Breast epithelium (tissue), 4 donors: ENCODE data around the gene SPRED1. TPM values are rescaled to one million over a fixed set of nuclear protein-coding genes. Genes with fewer than 3 reads are reported as not detected.

ENCODE experiments used
- DNase-seq, 2 donors: peaks; one replicate each; pipeline ENCODE4 v3.0.0-alpha.2; 2019; ENCODE audit warnings: low spot score in 2 of 2
- H3K27ac ChIP-seq, 2 donors: fragments of 200-600 bp; sonication (generic) in 1 of 2; one replicate each; pipeline ENCODE4 v1.5.1; 2016 to 2019; ENCODE audit warnings: mild to moderate bottlenecking in 1 of 2
- H3K27me3 ChIP-seq, 2 donors: fragments of 200-600 bp; sonication (generic) in 1 of 2; one replicate each; pipeline versions ENCODE4 v1.5.1 to v1.6.0; 2017 to 2019; ENCODE audit warnings: control low read depth in 1 of 2, mild to moderate bottlenecking in 1 of 2
- H3K36me3 ChIP-seq: fragments of 200-600 bp; one replicate; pipeline ENCODE4 v1.5.1; 2019
- H3K4me1 ChIP-seq, 2 donors: fragments of 200-600 bp; sonication (generic); one replicate each; pipeline ENCODE4 v1.5.1; 2016 to 2019; ENCODE audit warnings: control low read depth in 1 of 2
- H3K4me3 ChIP-seq, 3 donors: fragments of 200-600 bp; sonication (generic); 1 replicate in 2 of 3; 2 replicates in 1 of 3; pipeline ENCODE4 v1.5.1; 2016 to 2019; ENCODE audit warnings: mild to moderate bottlenecking in 3 of 3, moderate library complexity in 2 of 3
- H3K9me3 ChIP-seq, 2 donors: fragments of 200-600 bp; sonication (generic) in 1 of 2; one replicate each; pipeline ENCODE4 v1.5.1; 2016 to 2019; ENCODE audit warnings: control low read depth in 1 of 2
- CTCF ChIP-seq, 3 donors: fragments of 450-650 bp; IDR thresholded peaks; one replicate each; pipeline ENCODE4 v1.5.1; 2016 to 2017; ENCODE audit warnings: antibody characterized with exemption in 3 of 3, mild to moderate bottlenecking in 3 of 3, moderate library complexity in 3 of 3
- POLR2A ChIP-seq: fragments of 450-650 bp; IDR thresholded peaks from one replicate; pipeline ENCODE4 v1.6.1; 2016; ENCODE audit warnings: antibody characterized with exemption, mild to moderate bottlenecking, moderate library complexity
- POLR2AphosphoS5 ChIP-seq, 3 donors: sonication (generic); formaldehyde crosslinking; IDR thresholded peaks; one replicate each; pipeline ENCODE4 v1.6.1; 2017; ENCODE audit warnings: antibody characterized with exemption in 3 of 3
- intact Hi-C: fragments of 100-400 bp; cut with DNase I; formaldehyde crosslinking; loops from one replicate; pipeline ENCODE4 v1.15.1; 2023; ENCODE audit warnings: low total_unique reads
- total RNA-seq, 3 donors: library from RNA; depleted of rRNA; stranded (reverse); fragments of >200 nt; gene quantifications; one replicate each; pipeline ENCODE4 v1.1.0, GENCODE V29; 2016

Gene SPRED1
- total RNA-seq, 3 donors from 2014 or later, result 18.4 to 28.1 (median 22.3) TPM

GRCh38 chr15:38259134-38259533 is 6.5 kb downstream of the SPRED1 start:
- intact Hi-C loops, result loop anchor here (10.0 kb wide), 1 partner anchor 184 kb away; no protein-coding TSS in a partner anchor
- H3K27me3 ChIP-seq, result no peaks in the 10 kb centered on the region
- H3K4me3 ChIP-seq, result no peak overlapping the region
- no peak for DNase-seq
- H3K9me3 ChIP-seq, result no peaks in the 10 kb centered on the region
- H3K27ac ChIP-seq, result peak overlapping the region in 1 of 2 donors; percentile 18
- peaks cover 0 to 5% of the 10 kb centered on the region in 2 donors for H3K4me1 ChIP-seq
- TF ChIP-seq CTCF (IDR thresholded peaks at IDR 0.05) (no peak), POLR2A (no peak), POLR2AphosphoS5 (IDR thresholded peaks at IDR 0.05) (no peak)
- H3K36me3 ChIP-seq, result no peaks in the 10 kb centered on the region

GRCh38 chr15:38260077-38260476 is 7.4 kb downstream of the SPRED1 start:
- intact Hi-C loops, result no loop called here
- Histone ChIP-seq H3K27ac (no peak overlapping the region), H3K4me3 (no peak overlapping the region), H3K36me3 (no peaks in the 10 kb centered on the region), H3K9me3 (no peaks in the 10 kb centered on the region), H3K27me3 (no peaks in the 10 kb centered on the region), H3K4me1 (peaks cover 0 to 5% of the 10 kb centered on the region in 2 donors)
- DNase-seq, result no peak
- no peak for TF ChIP-seq POLR2A
- TF ChIP-seq POLR2AphosphoS5 (IDR thresholded peaks at IDR 0.05), result no peak
- TF ChIP-seq CTCF (IDR thresholded peaks at IDR 0.05), result no peak

GRCh38 chr15:38263251-38263650 is 10.6 kb downstream of the SPRED1 start:
- Histone ChIP-seq H3K27ac (no peak overlapping the region), H3K4me1 (no peaks in the 10 kb centered on the region), H3K27me3 (no peaks in the 10 kb centered on the region), H3K4me3 (no peak overlapping the region), H3K9me3 (no peaks in the 10 kb centered on the region), H3K36me3 (no peaks in the 10 kb centered on the region)
- DNase-seq, result no peak
- intact Hi-C loops, result no loop called here
- no peak for TF ChIP-seq POLR2A
- no peak for TF ChIP-seq POLR2AphosphoS5 (IDR thresholded peaks at IDR 0.05)
- no peak for TF ChIP-seq CTCF (IDR thresholded peaks at IDR 0.05)

GRCh38 chr15:38263996-38264395 is 11.4 kb downstream of the SPRED1 start:
- DNase-seq, result no peak
- Histone ChIP-seq H3K9me3 (no peaks in the 10 kb centered on the region), H3K27ac (no peak overlapping the region), H3K36me3 (no peaks in the 10 kb centered on the region), H3K4me3 (no peak overlapping the region), H3K4me1 (no peaks in the 10 kb centered on the region), H3K27me3 (no peaks in the 10 kb centered on the region)
- TF ChIP-seq POLR2A, result no peak
- TF ChIP-seq POLR2AphosphoS5 (IDR thresholded peaks at IDR 0.05), result no peak
- no peak for TF ChIP-seq CTCF (IDR thresholded peaks at IDR 0.05)
- intact Hi-C loops, result no loop called here

GRCh38 chr15:38266247-38266986 is 13.8 kb downstream of the SPRED1 start:
- no peaks in the 10 kb centered on the region for H3K36me3 ChIP-seq
- no peaks in the 10 kb centered on the region for H3K27me3 ChIP-seq
- intact Hi-C loops, result no loop called here
- no peaks in the 10 kb centered on the region for H3K4me1 ChIP-seq
- H3K9me3 ChIP-seq, result no peaks in the 10 kb centered on the region
- H3K4me3 ChIP-seq, result peak overlapping the region in 2 of 3 donors; percentile 6 to 14
- TF ChIP-seq CTCF (IDR thresholded peaks at IDR 0.05) (no peak), POLR2AphosphoS5 (IDR thresholded peaks at IDR 0.05) (no peak), POLR2A (no peak)
- no peak for DNase-seq
- H3K27ac ChIP-seq, result peak overlapping the region in 1 of 2 donors; percentile 21
